WI38 (cell line): ENCODE data around the gene NFAM1.
A peak's percentile ranks its signal among the peaks of the same experiment; 100 is the strongest.

Experiments used
- H3K4me3 ChIP-seq: 2 replicates; pipeline ENCODE4 v1.5.1; 2011; ENCODE audit warnings: low read depth, mild to moderate bottlenecking, control low read depth, low read length
- TF ChIP-seq, protein P1 (sequence below): IDR thresholded peaks from 2 replicates; pipeline ENCODE4 v1.5.1; 2012; ENCODE audit warnings: low read depth, mild to moderate bottlenecking, control low read depth, low read length

The NFAM1 gene

DNA sequence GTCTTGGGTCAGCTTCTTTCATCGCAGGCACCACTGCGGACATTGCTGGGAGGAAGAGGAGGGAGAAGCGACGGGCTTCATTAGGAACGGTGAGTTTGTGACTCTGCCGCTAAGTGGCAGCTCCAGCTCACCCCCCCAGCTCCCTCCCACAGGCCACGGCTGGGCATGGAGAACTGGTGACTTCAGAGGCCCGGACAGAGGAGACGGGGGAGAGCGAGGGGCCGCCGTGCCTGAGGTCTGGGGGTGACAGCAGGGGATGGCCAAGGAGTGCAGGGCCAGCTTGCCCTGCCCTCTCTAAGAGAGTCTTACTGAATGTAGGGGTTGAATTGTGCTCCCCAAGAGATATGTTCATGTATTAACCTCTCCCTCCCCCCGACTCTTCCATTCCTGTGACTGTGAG is 13.9 kb upstream of the NFAM1 start:
- TF ChIP-seq, protein P1, sequence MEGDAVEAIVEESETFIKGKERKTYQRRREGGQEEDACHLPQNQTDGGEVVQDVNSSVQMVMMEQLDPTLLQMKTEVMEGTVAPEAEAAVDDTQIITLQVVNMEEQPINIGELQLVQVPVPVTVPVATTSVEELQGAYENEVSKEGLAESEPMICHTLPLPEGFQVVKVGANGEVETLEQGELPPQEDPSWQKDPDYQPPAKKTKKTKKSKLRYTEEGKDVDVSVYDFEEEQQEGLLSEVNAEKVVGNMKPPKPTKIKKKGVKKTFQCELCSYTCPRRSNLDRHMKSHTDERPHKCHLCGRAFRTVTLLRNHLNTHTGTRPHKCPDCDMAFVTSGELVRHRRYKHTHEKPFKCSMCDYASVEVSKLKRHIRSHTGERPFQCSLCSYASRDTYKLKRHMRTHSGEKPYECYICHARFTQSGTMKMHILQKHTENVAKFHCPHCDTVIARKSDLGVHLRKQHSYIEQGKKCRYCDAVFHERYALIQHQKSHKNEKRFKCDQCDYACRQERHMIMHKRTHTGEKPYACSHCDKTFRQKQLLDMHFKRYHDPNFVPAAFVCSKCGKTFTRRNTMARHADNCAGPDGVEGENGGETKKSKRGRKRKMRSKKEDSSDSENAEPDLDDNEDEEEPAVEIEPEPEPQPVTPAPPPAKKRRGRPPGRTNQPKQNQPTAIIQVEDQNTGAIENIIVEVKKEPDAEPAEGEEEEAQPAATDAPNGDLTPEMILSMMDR, result no peak
- no peak overlapping the region for H3K4me3 ChIP-seq

- TF ChIP-seq, protein P1, result peak; percentile 59
- H3K4me3 ChIP-seq, result peak overlapping the region; percentile 35
Observed at GRCh38 chr22:42444077-42444904, 12.1 kb upstream of the NFAM1 start.

- H3K4me3 ChIP-seq, result no peak overlapping the region
- TF ChIP-seq, protein P1, result no peak
Observed at GRCh38 chr22:42443240-42444076, 11.3 kb upstream of the NFAM1 start.

DNA sequence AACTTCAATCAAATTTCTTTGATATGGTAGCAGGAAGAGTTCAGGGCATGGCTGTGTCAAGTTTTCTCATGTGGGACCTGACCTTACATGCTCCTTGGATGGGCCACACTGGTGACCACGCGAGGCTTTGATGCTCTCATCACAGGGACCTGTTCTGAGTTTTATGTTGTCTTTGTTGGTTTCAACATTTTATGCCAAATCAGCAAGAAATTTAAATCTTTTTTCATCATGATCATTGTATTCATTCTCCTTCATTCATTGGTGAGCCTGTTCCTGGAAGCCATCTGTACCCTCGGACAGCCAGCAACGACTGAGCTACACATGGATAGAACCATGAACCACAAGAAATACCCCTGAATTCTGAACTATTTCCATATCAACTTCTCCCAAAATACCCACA is 10.5 kb upstream of the NFAM1 start:
- no peak overlapping the region for H3K4me3 ChIP-seq
- TF ChIP-seq, protein P1, result no peak

- H3K4me3 ChIP-seq, result no peak overlapping the region
- TF ChIP-seq, protein P1, result no peak
Observed at GRCh38 chr22:42440728-42441127, 8.5 kb upstream of the NFAM1 start.

DNA sequence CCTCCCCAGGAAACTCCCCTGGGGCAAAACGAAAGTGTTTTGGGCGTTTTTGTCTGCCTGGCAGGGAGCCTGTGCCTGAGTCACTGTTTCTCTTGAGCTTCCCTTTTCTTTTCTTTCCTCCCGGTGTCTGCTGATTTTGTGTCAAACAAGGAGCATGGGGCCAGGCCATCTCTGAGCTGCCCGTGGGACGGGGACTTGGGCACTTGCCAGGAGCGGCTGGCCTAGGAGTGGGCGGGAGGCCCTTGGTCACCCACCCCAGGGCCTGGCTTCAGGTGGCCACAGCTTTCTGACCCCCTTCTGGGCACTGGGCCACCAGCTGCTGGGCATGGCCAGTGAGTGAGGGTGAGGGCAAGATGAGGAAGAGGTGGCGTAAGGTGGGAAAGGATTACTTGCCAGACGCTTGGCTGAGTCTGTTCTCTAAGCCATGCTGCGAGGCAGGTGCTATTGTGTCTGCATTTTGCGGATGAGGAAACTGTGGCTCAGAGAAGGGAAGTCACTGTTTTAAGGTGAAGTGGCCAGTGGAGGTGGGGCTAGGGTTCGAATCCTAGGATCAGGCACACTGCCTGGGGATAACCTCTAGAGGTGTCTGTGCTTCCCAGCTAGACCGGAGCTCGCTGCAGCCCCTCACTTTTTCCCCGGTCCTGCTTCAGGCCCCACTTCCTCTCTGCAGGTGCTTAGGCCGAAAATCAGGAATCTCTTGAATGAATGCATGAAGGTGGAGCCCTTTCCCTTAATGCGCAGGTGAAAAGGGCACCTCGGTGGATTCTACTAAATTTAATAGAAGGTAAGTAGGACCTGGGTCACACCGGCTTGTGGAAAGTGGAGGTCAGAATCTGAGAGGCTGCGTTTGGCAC is 7.8 kb upstream of the NFAM1 start:
- TF ChIP-seq, protein P1, result no peak
- peak overlapping the region; percentile 24 for H3K4me3 ChIP-seq
